Esophagus muscularis mucosa (tissue), 4 donors: ENCODE results near the gene UBE2QL1. TPM values are rescaled to one million over a fixed set of nuclear protein-coding genes. Genes with fewer than 3 reads are reported as not detected.

Experiments
- DNase-seq: peaks from one replicate; pipeline ENCODE4 v3.0.0-alpha.2; 2017; ENCODE audit errors: extremely low spot score
- H3K27ac ChIP-seq, 4 donors: fragments of 200-600 bp; sonication (generic); replicated peaks in 1 of 4; 1 replicate in 3 of 4; 2 replicates in 1 of 4; pipeline ENCODE4 v1.5.1; 2016 to 2019; ENCODE audit warnings: mild to moderate bottlenecking in 1 of 4
- H3K27me3 ChIP-seq, 4 donors: fragments of 200-600 bp; sonication (generic); one replicate each; pipeline versions ENCODE4 v1.5.1 to v1.6.0; 2016 to 2019
- H3K36me3 ChIP-seq, 4 donors: fragments of 200-600 bp; sonication (generic); one replicate each; pipeline ENCODE4 v1.5.1; 2016 to 2019
- H3K4me1 ChIP-seq, 4 donors: fragments of 200-600 bp; sonication (generic); one replicate each; pipeline ENCODE4 v1.5.1; 2016 to 2019
- H3K4me3 ChIP-seq, 4 donors: fragments of 200-600 bp; sonication (generic); 1 replicate in 2 of 4; 2 replicates in 2 of 4; pipeline ENCODE4 v1.5.1; 2016 to 2019; ENCODE audit warnings: mild to moderate bottlenecking in 4 of 4, moderate library complexity in 1 of 4
- H3K9me3 ChIP-seq, 4 donors: fragments of 200-600 bp; sonication (generic); 1 replicate in 3 of 4; 2 replicates in 1 of 4; pipeline ENCODE4 v1.5.1; 2016 to 2019
- CTCF ChIP-seq, 3 experiments: fragments of 200-600 bp in 2 of 3; fragments of 450-650 bp in 1 of 3; sonication (generic) in 2 of 3; IDR thresholded peaks; one replicate each; pipeline ENCODE4 v1.5.1; 2017 to 2019; ENCODE audit warnings: antibody characterized with exemption in 3 of 3, mild to moderate bottlenecking in 2 of 3, moderate library complexity in 1 of 3
- EP300 ChIP-seq: sonication (generic); formaldehyde crosslinking; IDR thresholded peaks from one replicate; pipeline ENCODE4 v1.6.1; 2017; ENCODE audit warnings: antibody characterized with exemption
- POLR2A ChIP-seq: fragments of 450-650 bp; IDR thresholded peaks from one replicate; pipeline ENCODE4 v1.6.1; 2017; ENCODE audit warnings: antibody characterized with exemption, moderate library complexity, mild to moderate bottlenecking, low read depth
- POLR2AphosphoS5 ChIP-seq, 2 donors: sonication (generic); formaldehyde crosslinking; IDR thresholded peaks; one replicate each; pipeline ENCODE4 v1.6.1; 2017; ENCODE audit warnings: antibody characterized with exemption in 2 of 2
- WGBS: methylation state at CpG from one replicate; pipeline ENCODE4 v1.1.5; 2018; 5-methylcytosine and 5-hydroxymethylcytosine counted together
- intact Hi-C: fragments of 100-400 bp; cut with DNase I; formaldehyde crosslinking; loops from one replicate; pipeline ENCODE4 v1.15.1; 2023
- total RNA-seq, 4 donors: library from RNA; depleted of rRNA; stranded (reverse); fragments of >200 nt; gene quantifications; one replicate each; pipeline versions ENCODE4 v1.1.0 to v1.2.1, GENCODE V29; 2016

UBE2QL1 gene
- total RNA-seq, 4 donors from 2014 or later = under 0.01 to 1.6 (median 0.82) TPM

GRCh38 chr5:6442333-6442732, 6.3 kb upstream of the UBE2QL1 start:
- intact Hi-C loops = no loop called here
- Histone ChIP-seq H3K36me3 (no peaks in the 10 kb centered on the region), H3K9me3 (peaks cover 0 to 40% (median 11%) of the 10 kb centered on the region in 4 donors)

GRCh38 chr5:6443326-6443725, 5.3 kb upstream of the UBE2QL1 start:
- Histone ChIP-seq H3K27ac (no peak overlapping the region), H3K9me3 (peaks cover 0 to 38% (median 10%) of the 10 kb centered on the region in 4 donors), H3K27me3 (peaks cover 0 to 8% (median 0%) of the 10 kb centered on the region in 4 donors), H3K36me3 (no peaks in the 10 kb centered on the region), H3K4me1 (no peaks in the 10 kb centered on the region), H3K4me3 (no peak overlapping the region)
- TF ChIP-seq POLR2AphosphoS5 (IDR thresholded peaks at IDR 0.05) = no peak
- TF ChIP-seq EP300 = no peak
- TF ChIP-seq POLR2A = no peak
- no peak for TF ChIP-seq CTCF (IDR thresholded peaks at IDR 0.05)
- intact Hi-C loops = no loop called here
- WGBS = 73% methylated on average over 5 of the region's 5 CpGs
- DNase-seq = no peak

More at GRCh38 chr5:6442333-6442732, 6.3 kb upstream of the UBE2QL1 start:
- no peak for DNase-seq
- no peak overlapping the region for H3K27ac ChIP-seq
- TF ChIP-seq CTCF (IDR thresholded peaks at IDR 0.05) (no peak), POLR2A (no peak), EP300 (no peak), POLR2AphosphoS5 (IDR thresholded peaks at IDR 0.05) (no peak)
- no peaks in the 10 kb centered on the region for H3K4me1 ChIP-seq
- 92% methylated on average over 2 of the region's 2 CpGs for WGBS
- H3K4me3 ChIP-seq = no peak overlapping the region
- H3K27me3 ChIP-seq = peaks cover 0 to 8% (median 0%) of the 10 kb centered on the region in 4 donors

- H3K4me1 ChIP-seq = peaks cover 0 to 15% (median 12%) of the 10 kb centered on the region in 4 donors
- 76% methylated on average over 12 of the region's 12 CpGs for WGBS
- intact Hi-C loops = no loop called here
Measured at GRCh38 chr5:6446042-6446441, 2.6 kb upstream of the UBE2QL1 start.

GRCh38 chr5:6446626-6447309, 1.9 kb upstream of the UBE2QL1 start:
- Histone ChIP-seq H3K4me3 (no peak overlapping the region), H3K27me3 (peaks cover 0 to 35% (median 16%) of the 10 kb centered on the region in 4 donors), H3K27ac (no peak overlapping the region), H3K36me3 (no peaks in the 10 kb centered on the region), H3K4me1 (peaks cover 0 to 15% (median 12%) of the 10 kb centered on the region in 4 donors), H3K9me3 (peaks cover 0 to 17% (median 0%) of the 10 kb centered on the region in 4 donors)
- intact Hi-C loops = no loop called here
- 73% methylated on average over 21 of the region's 21 CpGs for WGBS
- DNase-seq = no peak
- TF ChIP-seq POLR2AphosphoS5 (IDR thresholded peaks at IDR 0.05) = no peak
- TF ChIP-seq POLR2A = no peak
- no peak for TF ChIP-seq EP300
- TF ChIP-seq CTCF (IDR thresholded peaks at IDR 0.05) = no peak

More at GRCh38 chr5:6446042-6446441, 2.6 kb upstream of the UBE2QL1 start:
- no peak for DNase-seq
- Histone ChIP-seq H3K36me3 (no peaks in the 10 kb centered on the region), H3K27ac (no peak overlapping the region), H3K9me3 (peaks cover 0 to 17% (median 0%) of the 10 kb centered on the region in 4 donors), H3K4me3 (no peak overlapping the region), H3K27me3 (peaks cover 0 to 27% (median 16%) of the 10 kb centered on the region in 4 donors)
- TF ChIP-seq EP300 (no peak), POLR2A (no peak), POLR2AphosphoS5 (IDR thresholded peaks at IDR 0.05) (no peak), CTCF (IDR thresholded peaks at IDR 0.05) (no peak)
